HepG2 (cell line): ENCODE measurements around the gene AFAP1. TPM values are rescaled to one million over a fixed set of nuclear protein-coding genes. Genes with fewer than 3 reads are reported as not detected.

Source experiments
- ATAC-seq: fragments of 200-7000 bp; cut with Tn5 transposase; 3 replicates; pipeline ENCODE4 v1.9.1; 2020; ENCODE audit warnings: mild to moderate bottlenecking, moderate library complexity
- BruUV-seq: library from RNA; stranded (reverse); fragments of 400-500 nt; replicated peaks from 2 replicates; lab custom pipeline; 2021; lab: Mats Ljungman, UMichigan
- CTCF ChIA-PET: fragments of 300-600 bp; formaldehyde crosslinking; extraction: SDS; loops from one replicate; lab custom pipeline; 2021; ENCODE audit warnings: low total read pairs, inconsistent platforms, low intra/inter-chr PET ratio; lab: Yijun Ruan, JAX
- POLR2A ChIA-PET: fragments of 350-600 bp; sonication (Branson Sonifier 250); formaldehyde crosslinking; loops from one replicate; lab custom pipeline; 2020; ENCODE audit warnings: antibody characterized with exemption, inconsistent platforms; lab: Yijun Ruan, JAX
- DNase-seq: peaks from one replicate; pipeline ENCODE4 v3.0.0-alpha.2; 2015; ENCODE audit warnings: low spot score
- FAIRE-seq: peaks from 3 replicates; lab custom pipeline; 2011; peaks lifted over from hg19 to GRCh38; lab: Jason Lieb, UNC
- H2AFZ ChIP-seq: one replicate; pipeline ENCODE4 v1.6.1; 2011; ENCODE audit warnings: low read length, inconsistent platforms
- H3K27ac ChIP-seq: fragments of 300-600 bp; 3 replicates; pipeline ENCODE4 v1.8.0; 2011; ENCODE audit warnings: mixed run types, mild to moderate bottlenecking, mixed read lengths, low read length, inconsistent platforms; ENCODE audit not compliant: insufficient read depth; ENCODE audit errors: extremely low read length
- H3K27me3 ChIP-seq, 2 experiments: fragments of 200-600 bp in 1 of 2; 2 replicates in 1 of 2; 3 replicates in 1 of 2; pipeline versions ENCODE4 v1.6.0 to v1.8.0; 2011; ENCODE audit warnings: low read length in 2 of 2, mild to moderate bottlenecking in 2 of 2, moderate library complexity in 2 of 2, inconsistent platforms in 1 of 2; ENCODE audit not compliant: insufficient read depth in 2 of 2, control insufficient read depth in 1 of 2
- H3K36me3 ChIP-seq, 2 experiments: fragments of 200-600 bp in 1 of 2; replicated peaks in 1 of 2; 2 replicates in 1 of 2; 3 replicates in 1 of 2; pipeline versions ENCODE4 v1.5.1 to v1.8.0; 2011; ENCODE audit warnings: low read length in 2 of 2, inconsistent platforms in 1 of 2; ENCODE audit not compliant: insufficient read depth in 2 of 2, control insufficient read depth in 1 of 2
- H3K4me1 ChIP-seq: 2 replicates; pipeline ENCODE4 v1.5.1; 2012; ENCODE audit warnings: low read length, inconsistent platforms; ENCODE audit not compliant: insufficient read depth
- H3K4me2 ChIP-seq: 2 replicates; pipeline ENCODE4 v1.6.0; 2011; ENCODE audit warnings: low read depth, low read length, inconsistent platforms
- H3K4me3 ChIP-seq, 3 experiments: fragments of 200-600 bp in 1 of 3; sonication (generic), shearing (Covaris generic) in 1 of 3; replicated peaks in 1 of 3; 2 replicates each; pipeline ENCODE4 v1.5.1; 2011 to 2016; ENCODE audit warnings: low read length in 3 of 3, inconsistent platforms in 2 of 3, low read depth in 2 of 3, mild to moderate bottlenecking in 2 of 3, control low read depth in 1 of 3, mixed read lengths in 1 of 3; ENCODE audit not compliant: insufficient read depth in 1 of 3
- H3K79me2 ChIP-seq: one replicate; pipeline ENCODE4 v1.6.1; 2011; ENCODE audit warnings: low read length, inconsistent platforms; ENCODE audit not compliant: insufficient read depth
- H3K9ac ChIP-seq: 2 replicates; pipeline ENCODE4 v1.6.0; 2011; ENCODE audit warnings: mild to moderate bottlenecking, low read depth, low read length, inconsistent platforms; ENCODE audit not compliant: insufficient read depth
- H3K9me3 ChIP-seq: 2 replicates; pipeline ENCODE4 v1.5.1; 2012; ENCODE audit warnings: mild to moderate bottlenecking, low read length
- H4K20me1 ChIP-seq: 2 replicates; pipeline ENCODE4 v1.6.0; 2011; ENCODE audit warnings: inconsistent platforms, mild to moderate bottlenecking, low read length, moderate library complexity; ENCODE audit not compliant: insufficient read depth
- CBX1 ChIP-seq: IDR thresholded peaks from one replicate; pipeline ENCODE4 v1.6.1; 2016; ENCODE audit warnings: antibody characterized with exemption, low read depth
- CEBPB ChIP-seq: IDR thresholded peaks from 2 replicates; pipeline ENCODE4 v1.6.1; 2011; ENCODE audit warnings: low read depth, low read length, improper control_type of control experiment, borderline replicate concordance
- CHD2 ChIP-seq: IDR thresholded peaks from 2 replicates; pipeline ENCODE4 v1.6.1; 2011; ENCODE audit warnings: low read depth, low read length, improper control_type of control experiment
- ERF ChIP-seq: IDR thresholded peaks from 2 replicates; pipeline ENCODE4 v1.6.1; 2018; ENCODE audit warnings: missing biosample characterization, missing genetic modification reagents
- IKZF4 ChIP-seq: sonication (generic); formaldehyde crosslinking; IDR thresholded peaks from 2 replicates; pipeline ENCODE4 v1.5.1; 2020; ENCODE audit warnings: borderline replicate concordance, mild to moderate bottlenecking, low read depth, missing genetic modification reagents; ENCODE audit errors: not compliant biosample characterization
- IRF2 ChIP-seq: IDR thresholded peaks from 2 replicates; pipeline ENCODE4 v1.6.1; 2018; ENCODE audit warnings: missing genetic modification reagents, missing compliant biosample characterization
- KDM5B ChIP-seq: sonication (generic); formaldehyde crosslinking; IDR thresholded peaks from 2 replicates; pipeline ENCODE4 v1.4.0; 2020; ENCODE audit warnings: missing genetic modification reagents, mild to moderate bottlenecking, borderline replicate concordance
- KLF13 ChIP-seq: sonication (generic); formaldehyde crosslinking; IDR thresholded peaks from 2 replicates; pipeline ENCODE4 v1.4.0; 2020; ENCODE audit warnings: mild to moderate bottlenecking, missing genetic modification reagents
- SCMH1 ChIP-seq: sonication (generic); formaldehyde crosslinking; IDR thresholded peaks from 2 replicates; pipeline ENCODE4 v1.9.0; 2021; ENCODE audit warnings: missing genetic modification reagents, mild to moderate bottlenecking, borderline replicate concordance
- U2AF1 ChIP-seq: fragments of 200-400 bp; formaldehyde crosslinking; optimal IDR thresholded peaks from 2 replicates; pipeline ENCODE3; 2017; ENCODE audit warnings: mild to moderate bottlenecking, low read depth, low read length
- ZNF576 ChIP-seq: sonication (generic); formaldehyde crosslinking; IDR thresholded peaks from 2 replicates; pipeline ENCODE4 v1.4.0; 2020; ENCODE audit warnings: mild to moderate bottlenecking, missing genetic modification reagents
- ZNF672 ChIP-seq: sonication (generic); formaldehyde crosslinking; IDR thresholded peaks from 2 replicates; pipeline ENCODE4 v1.8.1; 2022; ENCODE audit warnings: missing genetic modification reagents
- ZNF737 ChIP-seq: sonication (generic); formaldehyde crosslinking; IDR thresholded peaks from 2 replicates; pipeline ENCODE4 v1.5.0; 2020; ENCODE audit warnings: missing genetic modification reagents, mild to moderate bottlenecking, borderline replicate concordance
- ZNF761 ChIP-seq: sonication (generic); formaldehyde crosslinking; conservative IDR thresholded peaks from 2 replicates; pipeline ENCODE4 v1.4.0; 2020; ENCODE audit warnings: mild to moderate bottlenecking, missing genetic modification reagents
- ZNF768 ChIP-seq: sonication (generic); formaldehyde crosslinking; IDR thresholded peaks from 2 replicates; pipeline ENCODE4 v1.4.0; 2020; ENCODE audit warnings: missing genetic modification reagents
- WGBS: methylation state at CpG from one replicate; pipeline ENCODE4 v1.1.6; 2017; ENCODE audit warnings: low lambda C conversion rate; 5-methylcytosine and 5-hydroxymethylcytosine counted together
- in situ Hi-C: cut with HindIII; loops from 2 replicates; pipeline ENCODE4 v1.10.0; 2017; ENCODE audit warnings: low pct_unique_long_range_greater_than_20kb; ENCODE audit not compliant: extremely low pct_ligation_motif_present
- intact Hi-C: fragments of 100-400 bp; cut with micrococcal nuclease; formaldehyde crosslinking; loops from one replicate; pipeline ENCODE4 v1.10.0; 2022; ENCODE audit not compliant: unreplicated experiment
- polyA plus RNA-seq, 8 experiments: library from polyadenylated mRNA; depleted of rRNA in 3 of 8; stranded (reverse) in 7 of 8; unstranded in 1 of 8; fragments of >200 nt; fragmentation: Illumina TruSeq in 4 of 8; extraction: Trizol in 4 of 8; gene quantifications; 2 replicates each; pipeline versions ENCODE4 v1.2.1 to v1.2.3, GENCODE V29; 2011 to 2016; ENCODE audit warnings: low read depth in 4 of 8, missing spikeins in 1 of 8, mixed read lengths in 1 of 8; ENCODE audit not compliant: insufficient read depth in 1 of 8
- total RNA-seq, 5 experiments: library from RNA; depleted of rRNA; stranded (reverse); fragments of >200 nt; fragmentation: Illumina TruSeq; extraction: Trizol; gene quantifications; 2 replicates each; pipeline ENCODE4 v1.2.3, GENCODE V29; 2016; ENCODE audit warnings: low read depth in 1 of 5

The AFAP1 gene
- total and polyA plus RNA-seq, 2 of the 13 experiments (the other 11 are each of a cell fraction or from before 2014, with no cell fraction given) = 2.5 TPM

GRCh38 chr4:7807351-7807921, 132.2 kb downstream of the AFAP1 start:
- no peak overlapping the region for H2AFZ ChIP-seq
- no peak for FAIRE-seq
- peaks cover 59% of the 10 kb centered on the region for H3K4me1 ChIP-seq
- H3K36me3 ChIP-seq = no peaks in the 10 kb centered on the region; a peak in 1 of 5 replicates
- H4K20me1 ChIP-seq = no peaks in the 10 kb centered on the region
- intact Hi-C loops = no loop called here
- TF ChIP-seq ZNF672 (no peak), CEBPB (peak; percentile 79)
- no TSS peak for BruUV-seq
- no peak for ATAC-seq
- DNase-seq = no peak
- no peaks in the 10 kb centered on the region for H3K9me3 ChIP-seq
- WGBS = 97% methylated on average over 12 of the region's 12 CpGs
- in situ Hi-C loops = no loop called here
- no peak overlapping the region for H3K27ac ChIP-seq
- no peak overlapping the region for H3K4me2 ChIP-seq
- no peak overlapping the region for H3K9ac ChIP-seq
- POLR2A ChIA-PET = no interaction called here
- CTCF ChIA-PET = no interaction called here
- H3K79me2 ChIP-seq = no peaks in the 10 kb centered on the region
- H3K4me3 ChIP-seq = no peak overlapping the region
- H3K27me3 ChIP-seq = no peaks in the 10 kb centered on the region

GRCh38 chr4:7806338-7807090, 133.1 kb downstream of the AFAP1 start:
- intact Hi-C loops = no loop called here
- FAIRE-seq = no peak
- TF ChIP-seq CBX1 (peak; percentile 7), ZNF737 (CRISPR knock-in tag) (no peak), U2AF1 (peak; percentile 52), IRF2 (CRISPR knock-in tag) (no peak), IKZF4 (CRISPR knock-in tag) (no peak), ZNF761 (CRISPR knock-in tag) (no peak), KDM5B (CRISPR knock-in tag) (no peak), SCMH1 (CRISPR knock-in tag) (no peak), CHD2 (no peak), ERF (no peak), ZNF768 (peak; percentile 86), KLF13 (CRISPR knock-in tag) (no peak), ZNF576 (CRISPR knock-in tag) (no peak)

More at GRCh38 chr4:7806338-7807090, 133.1 kb downstream of the AFAP1 start:
- Histone ChIP-seq H3K27ac (peak overlapping the region; percentile 85), H4K20me1 (no peaks in the 10 kb centered on the region), H3K9me3 (no peaks in the 10 kb centered on the region), H3K9ac (peak overlapping the region; percentile 74), H3K4me3 (peak overlapping the region; percentile 42 to 66 (median 42); a peak in 5 of 6 replicates), H3K4me2 (peak overlapping the region; percentile 78), H3K79me2 (no peaks in the 10 kb centered on the region), H3K36me3 (no peaks in the 10 kb centered on the region; a peak in 1 of 5 replicates), H3K4me1 (peaks cover 59% of the 10 kb centered on the region), H3K27me3 (no peaks in the 10 kb centered on the region), H2AFZ (no peak overlapping the region)
- ATAC-seq = peak; percentile 81
- ChIA-PET POLR2A (interaction anchor here (0.8 to 1.8 kb wide), 6 partner anchors 37 to 739 kb away, joined by 3 to 8 read pairs (median 3); partner anchors contain the start of gene GRPEL1), CTCF (interaction anchor here (3.3 kb wide), 1 partner anchor 37 kb away, joined by 19 read pairs; no protein-coding TSS in a partner anchor)
- no TSS peak for BruUV-seq
- DNase-seq = peak; percentile 44
- in situ Hi-C loops = no loop called here
- WGBS = 69% methylated on average over 9 of the region's 11 CpGs
